ENCODE measurements around the gene NAV2. TPM values are rescaled to one million over a fixed set of nuclear protein-coding genes. Genes with fewer than 3 reads are reported as not detected.

NAV2 gene
- 6.4 and 15.6 TPM in 2 replicates for total RNA-seq (2014; rRNA removed; shearing (Covaris generic))

DNA sequence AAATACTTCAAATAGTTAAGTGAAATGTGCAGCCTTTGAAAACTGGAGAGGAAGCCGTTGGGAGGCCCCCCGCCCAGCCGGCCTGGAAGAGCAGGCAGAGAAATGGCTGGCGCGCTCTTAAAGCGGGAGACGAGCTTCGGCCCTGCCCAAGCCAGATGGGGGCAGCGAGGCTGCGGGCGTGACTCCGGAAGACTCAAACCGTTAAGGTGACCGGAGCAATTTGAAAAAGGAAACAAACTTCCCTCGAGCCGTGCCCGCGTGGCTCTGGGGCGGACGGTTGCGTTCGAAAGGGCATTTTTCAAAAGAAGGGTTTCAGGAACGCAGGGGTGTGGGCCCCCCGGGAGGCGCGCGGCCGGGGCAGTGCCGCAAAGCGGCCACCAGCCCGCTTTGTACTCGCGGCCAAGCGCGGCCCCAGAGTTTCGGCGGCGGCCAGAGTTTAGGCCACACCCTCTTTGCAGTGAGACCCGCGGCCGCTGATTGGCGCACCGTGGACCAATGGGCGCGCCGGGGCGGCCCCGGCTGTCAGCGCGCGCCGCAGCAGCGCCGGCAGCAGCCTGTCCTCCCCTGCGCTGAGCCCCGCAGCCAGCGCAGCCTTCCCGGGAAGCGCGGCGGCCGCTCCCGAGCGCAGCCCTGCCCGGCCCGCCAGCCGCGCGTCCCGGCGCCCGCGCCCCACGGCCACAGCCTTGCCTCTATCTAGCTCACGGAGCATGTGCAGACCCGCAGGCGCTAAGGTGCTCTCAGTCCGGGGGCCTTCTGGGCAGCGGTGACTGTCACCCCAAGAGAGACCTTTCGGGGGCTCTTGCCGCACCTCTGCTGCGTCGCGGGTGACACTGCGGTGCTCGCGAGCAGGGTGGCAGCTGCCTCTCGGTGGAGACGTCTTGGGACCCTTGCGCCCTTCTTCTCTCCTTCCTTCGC, at the start of gene NAV2:
TSS of gene NAV2 (plus strand) at position 557 of the 915 bp plus-strand sequence. CDS start 859 bp downstream, outside the sequence.
- peak; percentile 93 for DNase-seq (ENCODE audit: low read depth)

- DNase-seq (ENCODE audit: low read depth): no peak
Measured at GRCh38 chr11:19663206-19663605, 49.4 kb upstream of the NAV2 start.

DNA sequence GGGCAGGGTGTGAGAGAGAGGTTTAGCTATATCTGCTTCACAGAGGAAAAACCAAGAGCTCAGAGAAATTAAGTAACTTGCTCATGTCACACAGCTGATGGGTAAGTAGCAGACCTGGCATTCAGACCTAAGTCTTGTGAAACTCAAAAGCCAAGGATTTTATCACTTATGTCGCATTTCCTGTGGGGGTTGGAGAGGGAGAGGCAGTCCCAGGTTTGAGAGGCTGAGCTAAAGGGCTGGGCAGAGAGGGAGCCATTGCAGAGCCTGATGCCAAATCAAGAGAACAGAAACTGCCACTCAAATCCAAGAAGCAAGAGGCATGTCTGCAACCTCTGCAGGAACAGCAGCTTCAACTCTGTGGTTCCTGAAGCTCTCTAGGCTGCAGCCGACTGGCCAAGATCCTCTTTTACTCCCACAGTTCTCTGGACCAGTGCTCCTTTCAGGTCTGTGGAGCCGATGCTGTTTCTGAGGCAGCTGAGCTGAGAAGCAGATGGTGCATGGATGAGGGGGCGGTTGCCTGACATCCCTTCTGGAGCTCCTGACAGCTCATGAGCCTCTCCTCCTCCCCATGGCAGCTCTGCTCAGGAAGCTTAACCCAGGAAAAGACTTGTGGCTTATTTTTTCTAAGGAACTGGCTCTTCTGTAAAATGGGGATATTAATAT, 47.6 kb upstream of the NAV2 start:
- DNase-seq (ENCODE audit: low read depth): peak; percentile 59

DNA sequence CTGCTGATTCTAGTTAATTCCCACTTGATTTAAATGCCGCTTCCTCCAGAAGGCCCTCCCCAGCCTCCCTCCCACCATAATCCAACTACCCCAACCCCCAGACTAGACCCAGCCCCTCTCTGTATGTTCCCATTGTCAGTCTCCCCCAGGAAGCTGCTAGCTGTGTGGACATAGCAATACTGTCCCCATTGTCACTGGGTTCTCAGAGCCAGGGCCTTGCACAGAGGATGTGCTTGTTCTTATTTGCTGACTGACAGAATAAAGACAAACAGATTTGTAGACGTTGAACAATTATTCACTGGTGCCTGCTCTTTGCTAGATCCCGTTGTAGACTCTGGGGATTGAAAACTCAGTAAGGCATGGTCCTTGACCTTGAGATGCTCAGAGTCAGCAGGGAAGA, 45.7 kb upstream of the NAV2 start:
- DNase-seq (ENCODE audit: low read depth): no peak

DNA sequence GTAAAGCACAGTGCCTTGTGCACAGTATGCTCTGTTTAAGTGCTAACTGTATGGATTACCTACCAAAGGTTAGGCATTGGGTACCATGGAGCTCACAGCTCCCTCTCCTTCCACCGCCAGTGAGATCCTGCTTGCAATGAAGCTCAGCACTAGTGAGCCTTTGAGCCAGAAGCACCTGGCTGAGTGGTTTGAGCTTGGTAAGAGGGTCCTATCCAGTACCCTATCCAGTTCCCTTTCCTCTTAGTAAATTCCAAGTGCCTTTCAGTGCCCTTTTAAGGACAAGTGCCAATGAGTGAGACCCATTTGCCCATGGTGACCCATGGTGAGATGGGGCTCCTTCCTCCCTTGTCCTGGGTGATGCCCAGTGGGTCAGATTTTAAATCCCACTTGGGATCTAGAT, 43.1 kb upstream of the NAV2 start:
- DNase-seq (ENCODE audit: low read depth): no peak

GRCh38 chr11:19670030-19670791, 42.4 kb upstream of the NAV2 start:
- DNase-seq (ENCODE audit: low read depth): peak; percentile 47

GRCh38 chr11:19672586-19673206, 39.9 kb upstream of the NAV2 start:
- no peak for DNase-seq (ENCODE audit: low read depth)

DNA sequence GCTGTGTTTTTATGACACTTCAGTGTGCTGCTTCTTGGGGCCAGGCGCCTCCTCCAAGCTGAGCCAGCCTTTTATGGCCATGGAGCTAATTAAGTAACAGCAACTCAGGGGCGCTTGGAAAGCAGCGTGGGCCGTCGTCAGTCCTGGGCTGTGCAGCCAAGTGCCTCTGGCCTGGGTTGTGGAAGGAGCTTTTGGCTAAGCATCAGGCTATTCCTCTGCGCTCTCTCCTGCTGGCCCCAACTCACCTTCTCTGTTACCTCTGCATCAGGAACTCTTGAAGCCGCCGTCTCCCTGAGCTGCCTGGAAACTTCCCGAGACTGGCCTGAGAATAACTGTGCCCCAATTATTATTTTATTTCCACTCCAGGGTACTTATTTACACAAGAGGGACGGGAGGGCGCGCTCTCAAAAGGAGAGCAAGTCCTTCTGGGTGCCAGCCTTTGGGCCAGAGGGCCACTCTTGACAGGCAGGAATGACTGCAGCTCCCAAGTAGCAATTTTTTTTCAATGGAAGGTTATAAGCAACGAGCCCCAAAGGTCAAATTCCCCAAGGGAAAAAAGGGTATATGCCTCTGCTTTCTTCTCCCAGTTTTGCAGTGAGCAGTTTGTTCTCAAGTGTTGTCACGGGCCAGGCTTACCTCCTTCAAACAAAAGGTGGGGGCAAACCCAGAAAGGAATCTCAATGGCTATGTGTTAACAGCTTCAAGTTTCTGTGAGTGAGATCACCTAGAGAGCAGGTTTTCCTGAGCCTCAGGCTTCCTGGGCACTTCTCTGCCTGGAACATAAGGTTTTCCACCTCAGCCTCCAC, 38.5 kb upstream of the NAV2 start:
- DNase-seq (ENCODE audit: low read depth): no peak

- DNase-seq (ENCODE audit: low read depth): no peak
Measured at GRCh38 chr11:19674836-19675235, 37.8 kb upstream of the NAV2 start.

DNA sequence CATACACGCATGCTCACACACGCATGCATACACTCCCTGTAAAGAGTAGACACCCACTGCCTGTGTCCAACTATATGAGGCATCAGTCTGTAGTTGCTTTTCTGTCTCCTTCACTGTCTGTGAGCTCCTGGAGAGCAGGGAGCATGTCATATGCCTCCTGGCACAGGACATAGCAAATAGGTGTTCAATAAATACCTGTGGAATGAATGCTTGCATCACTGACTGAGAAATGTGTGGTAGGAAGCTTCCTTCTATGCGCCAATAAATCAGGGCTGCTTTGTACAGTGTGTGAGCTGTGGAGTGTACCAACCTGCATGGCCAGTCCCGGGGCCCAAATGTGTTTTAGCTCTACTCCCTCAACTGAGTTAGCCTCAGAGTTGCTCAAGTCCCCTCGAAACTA, 37.2 kb upstream of the NAV2 start:
- DNase-seq (ENCODE audit: low read depth): no peak

DNA sequence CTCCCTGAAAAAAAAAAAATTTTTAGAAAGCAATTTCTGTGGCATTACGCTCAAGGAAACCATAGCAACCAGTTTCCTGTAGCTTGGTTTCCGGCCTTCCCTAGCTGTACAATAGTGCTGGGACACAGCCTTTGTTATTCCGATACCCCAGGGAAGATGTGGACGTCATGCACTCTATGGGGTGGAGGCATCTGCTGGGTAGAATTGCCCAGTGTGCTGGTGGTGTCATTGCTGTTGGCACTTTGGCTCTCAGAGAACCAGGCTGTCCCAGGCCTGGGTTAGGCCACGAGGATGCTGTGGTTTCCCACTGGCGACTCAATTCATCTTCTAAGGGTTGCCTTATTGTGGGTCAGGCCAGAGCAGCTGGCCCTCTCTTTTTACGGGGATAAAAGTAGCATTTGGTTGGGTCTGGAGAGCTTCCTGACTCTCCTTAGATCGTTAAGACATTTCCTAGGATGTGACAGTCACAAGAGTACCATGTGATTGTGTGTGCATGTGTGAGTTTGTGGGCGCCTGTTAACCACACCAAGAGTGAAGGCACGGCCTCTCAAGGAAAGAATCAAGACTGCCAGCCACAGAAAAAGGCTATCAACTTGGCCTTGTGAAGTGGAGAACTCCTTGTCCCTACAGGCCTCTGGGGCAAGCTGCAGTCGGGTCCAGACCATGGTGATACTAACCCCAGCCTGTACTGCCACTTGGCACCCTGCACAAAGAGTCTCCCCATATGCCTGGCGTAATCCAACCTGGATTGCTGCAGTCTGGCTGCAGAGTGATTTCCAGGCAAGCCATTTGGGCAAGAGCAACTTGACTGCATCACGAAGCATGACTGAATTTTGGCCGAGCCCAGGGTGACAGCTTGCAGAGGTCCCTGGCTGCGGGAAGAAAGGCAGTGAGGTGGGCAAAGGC, 35.9 kb upstream of the NAV2 start:
- peak; percentile 51 for DNase-seq (ENCODE audit: low read depth)

- DNase-seq (ENCODE audit: low read depth): peak; percentile 32
Measured at GRCh38 chr11:19677381-19678080, 35.1 kb upstream of the NAV2 start.

- peak; percentile 99 for DNase-seq (ENCODE audit: low read depth)
Measured at GRCh38 chr11:19679952-19680828, 32.4 kb upstream of the NAV2 start.

GRCh38 chr11:19680829-19681368, 31.7 kb upstream of the NAV2 start:
- DNase-seq (ENCODE audit: low read depth): peak; percentile 45

- peak; percentile 48 for DNase-seq (ENCODE audit: low read depth)
Measured at GRCh38 chr11:19683141-19683805, 29.4 kb upstream of the NAV2 start.

GRCh38 chr11:19683862-19684491, 28.7 kb upstream of the NAV2 start:
- DNase-seq (ENCODE audit: low read depth): no peak

GRCh38 chr11:19686234-19686633, 26.4 kb upstream of the NAV2 start:
- no peak for DNase-seq (ENCODE audit: low read depth)

Measured in M059J (cell line).